Left lung (tissue), 10 donors: ENCODE data around the gene ROPN1. TPM values are rescaled to one million over a fixed set of nuclear protein-coding genes. Genes with fewer than 3 reads are reported as not detected.
A peak's percentile ranks its signal among the peaks of the same experiment; 100 is the strongest.
"Not testable (repeated sequence)": the region's sequence is repeated elsewhere in the genome, so short reads cannot be mapped to it uniquely, and the experiment has no call there.

Source experiments
- ATAC-seq: fragments of 200-7000 bp; cut with Tn5 transposase; one replicate; pipeline ENCODE4 v1.9.1; 2020; ENCODE audit warnings: moderate library complexity
- DNase-seq, 4 donors: peaks; one replicate each; pipeline ENCODE4 v3.0.0-alpha.2; 2013 to 2020
- H3K27ac ChIP-seq, 2 donors: fragments of 200-600 bp; sonication (generic) in 1 of 2; one replicate each; pipeline versions ENCODE4 v1.5.0 to v1.8.0; 2020 to 2021
- H3K27me3 ChIP-seq, 2 donors: fragments of 200-600 bp; sonication (generic) in 1 of 2; one replicate each; pipeline versions ENCODE4 v1.5.0 to v1.8.0; 2020 to 2021
- H3K36me3 ChIP-seq, 2 donors: fragments of 200-600 bp; sonication (generic) in 1 of 2; one replicate each; pipeline versions ENCODE4 v1.5.0 to v1.8.0; 2020 to 2021
- H3K4me1 ChIP-seq, 2 donors: fragments of 200-600 bp; one replicate each; pipeline ENCODE4 v1.8.0; 2021
- H3K4me3 ChIP-seq, 2 donors: fragments of 200-600 bp; sonication (generic) in 1 of 2; one replicate each; pipeline versions ENCODE4 v1.5.0 to v1.8.0; 2020 to 2021; ENCODE audit warnings: mild to moderate bottlenecking in 1 of 2
- H3K9me3 ChIP-seq, 2 donors: fragments of 200-600 bp; sonication (generic) in 1 of 2; one replicate each; pipeline versions ENCODE4 v1.5.0 to v1.8.0; 2020 to 2021
- intact Hi-C, 2 donors: fragments of 100-400 bp; cut with DNase I; formaldehyde crosslinking; loops; one replicate each; pipeline versions ENCODE4 v1.11.2 to v1.14.2; 2022
- polyA plus RNA-seq, 6 donors: library from polyadenylated mRNA; unstranded; fragments of 120-200 nt; gene quantifications; one replicate each; pipeline ENCODE4 v1.2.1, GENCODE V29; 2013; ENCODE audit not compliant: insufficient read length in 6 of 6
- total RNA-seq, 2 donors: library from RNA; stranded (reverse); fragmentation: NEBNext Ultra II Directional; extraction: Animal tissue kit (Norgen Biotek cat#: 25700); gene quantifications; one replicate each; pipeline ENCODE4 v1.2.1, GENCODE V29; 2021
- TF ChIP-seq, protein P1 (sequence below), 2 donors: fragments of 200-600 bp; sonication (generic) in 1 of 2; IDR thresholded peaks; one replicate each; pipeline versions ENCODE4 v1.5.0 to v1.8.0; 2021; ENCODE audit warnings: antibody characterized with exemption in 2 of 2
- donor health status: DM: no; HTN: yes; CAD: no.
- donor health status: DM: no; HTN: no; CAD: no.

The ROPN1 gene
- total and polyA plus RNA-seq, 8 donors: 0.15 to 0.31 (median 0.28) TPM; not detected in 2

DNA sequence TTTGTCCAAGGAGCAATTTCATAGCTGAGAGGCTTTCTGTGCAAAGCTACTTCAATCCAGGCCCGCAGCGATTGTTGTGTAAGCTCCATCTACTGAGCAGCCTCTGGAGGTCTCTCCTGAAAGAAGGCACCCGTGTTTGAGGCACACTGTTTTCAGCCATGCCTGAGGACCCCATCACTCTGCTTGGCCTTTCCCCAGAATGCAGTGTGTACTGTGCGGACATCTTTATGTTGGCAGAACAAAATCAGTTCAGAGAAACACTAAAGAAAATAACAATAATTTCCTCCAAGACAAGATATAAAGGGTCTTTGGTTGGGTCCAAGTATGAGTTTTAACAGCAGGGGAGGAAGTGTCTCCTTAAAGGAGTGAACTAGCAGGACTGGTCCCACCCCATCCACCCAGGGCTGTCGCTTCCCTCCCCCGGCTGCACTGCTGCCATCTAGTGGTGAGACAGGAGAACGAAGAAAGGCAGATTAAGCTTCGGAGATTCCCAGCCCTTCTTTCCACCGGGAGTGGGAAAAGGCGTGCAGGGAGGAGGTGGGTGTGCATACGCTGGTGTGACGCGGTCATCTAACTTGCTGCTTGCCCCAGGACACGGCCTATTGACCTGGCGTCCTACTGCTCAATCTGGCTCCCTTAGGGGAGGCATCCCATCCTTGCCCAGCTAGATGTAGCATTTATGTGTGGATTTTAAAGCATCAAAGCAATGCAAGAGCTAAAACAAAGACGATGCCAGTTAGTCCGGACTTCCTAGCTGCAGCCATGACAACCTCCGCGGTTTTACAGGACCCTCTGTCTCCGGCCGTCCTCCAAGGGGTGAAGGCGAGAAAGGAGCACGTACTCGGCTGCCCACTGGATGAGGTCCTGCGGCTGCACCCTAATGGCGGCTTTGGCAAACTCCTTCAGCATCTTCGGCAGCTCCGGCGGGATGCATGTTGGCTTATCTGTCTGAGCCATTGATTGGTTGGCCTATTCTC is 12.1 kb downstream of the ROPN1 start:
- H3K4me3 ChIP-seq, H3K9me3 ChIP-seq, intact Hi-C loops, H3K36me3 ChIP-seq, H3K4me1 ChIP-seq, H3K27ac ChIP-seq: not testable (repeated sequence)
- H3K27me3 ChIP-seq: peaks cover 7 to 29% of the 10 kb centered on the region in 2 donors
- ATAC-seq (peak; percentile 98), DNase-seq (peak in 3 of 4 donors; percentile 32 to 48 (median 35))
- TF ChIP-seq, protein P1, sequence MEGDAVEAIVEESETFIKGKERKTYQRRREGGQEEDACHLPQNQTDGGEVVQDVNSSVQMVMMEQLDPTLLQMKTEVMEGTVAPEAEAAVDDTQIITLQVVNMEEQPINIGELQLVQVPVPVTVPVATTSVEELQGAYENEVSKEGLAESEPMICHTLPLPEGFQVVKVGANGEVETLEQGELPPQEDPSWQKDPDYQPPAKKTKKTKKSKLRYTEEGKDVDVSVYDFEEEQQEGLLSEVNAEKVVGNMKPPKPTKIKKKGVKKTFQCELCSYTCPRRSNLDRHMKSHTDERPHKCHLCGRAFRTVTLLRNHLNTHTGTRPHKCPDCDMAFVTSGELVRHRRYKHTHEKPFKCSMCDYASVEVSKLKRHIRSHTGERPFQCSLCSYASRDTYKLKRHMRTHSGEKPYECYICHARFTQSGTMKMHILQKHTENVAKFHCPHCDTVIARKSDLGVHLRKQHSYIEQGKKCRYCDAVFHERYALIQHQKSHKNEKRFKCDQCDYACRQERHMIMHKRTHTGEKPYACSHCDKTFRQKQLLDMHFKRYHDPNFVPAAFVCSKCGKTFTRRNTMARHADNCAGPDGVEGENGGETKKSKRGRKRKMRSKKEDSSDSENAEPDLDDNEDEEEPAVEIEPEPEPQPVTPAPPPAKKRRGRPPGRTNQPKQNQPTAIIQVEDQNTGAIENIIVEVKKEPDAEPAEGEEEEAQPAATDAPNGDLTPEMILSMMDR (IDR thresholded peaks at IDR 0.05): peak; percentile 71 to 74

DNA sequence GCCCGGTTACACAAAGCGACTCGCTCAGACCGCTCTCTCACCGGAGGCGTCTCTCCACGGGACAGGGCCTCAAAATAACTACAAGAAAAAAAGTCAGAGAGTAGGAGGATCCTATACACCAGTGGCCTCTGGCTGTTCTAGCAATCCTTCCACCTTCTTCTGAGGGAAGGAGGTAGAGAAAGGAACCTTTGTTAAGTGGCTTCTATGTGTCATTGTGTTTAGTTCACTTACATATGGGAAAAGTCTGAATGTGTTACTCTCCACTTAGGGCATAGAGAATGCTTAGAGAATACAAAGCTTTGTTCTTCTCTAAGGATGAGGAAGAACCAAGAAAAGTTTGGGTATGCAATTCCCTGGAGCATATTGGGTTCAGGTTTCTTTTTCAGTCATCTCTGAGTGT is 15.0 kb downstream of the ROPN1 start:
- H3K4me1 ChIP-seq, intact Hi-C loops, ATAC-seq, DNase-seq, H3K9me3 ChIP-seq, H3K27ac ChIP-seq, H3K36me3 ChIP-seq, H3K4me3 ChIP-seq: not testable (repeated sequence)
- H3K27me3 ChIP-seq: peaks cover 0 to 21% of the 10 kb centered on the region in 2 donors

DNA sequence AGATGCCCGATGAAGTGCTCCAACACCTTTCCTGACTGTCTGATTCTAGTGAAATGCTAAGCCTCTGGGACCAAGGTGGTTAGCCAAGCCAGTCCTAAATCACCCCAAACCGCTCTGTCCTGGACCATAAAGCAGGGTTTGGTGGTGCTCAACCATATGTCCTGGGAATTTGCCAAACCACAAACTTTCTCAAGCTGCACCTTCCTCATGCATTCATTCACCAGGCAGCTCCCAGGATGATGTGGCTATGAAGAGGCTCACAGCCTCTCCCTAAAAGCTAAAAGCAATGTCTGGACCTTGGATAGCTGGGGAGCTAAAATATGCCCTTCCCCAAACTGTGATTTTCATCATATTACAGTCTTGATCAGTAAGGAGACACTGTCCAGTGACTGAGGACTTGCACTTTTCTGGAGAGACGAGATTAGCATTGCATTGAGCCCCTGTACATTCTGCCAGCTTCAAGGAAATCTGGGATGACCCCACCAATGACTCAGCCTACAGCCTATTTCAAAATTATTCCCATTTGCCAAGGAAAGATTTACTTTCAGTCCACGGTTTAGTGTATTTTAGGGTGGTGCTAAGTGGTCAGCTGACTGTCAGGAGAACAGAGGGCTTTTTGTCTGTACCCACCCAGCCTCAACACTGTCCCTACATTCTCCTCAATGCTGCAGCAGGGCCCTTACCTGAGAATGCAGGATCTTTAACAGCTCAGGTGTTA is 15.6 kb downstream of the ROPN1 start:
- H3K4me1 ChIP-seq, DNase-seq, H3K9me3 ChIP-seq, intact Hi-C loops, H3K4me3 ChIP-seq, H3K36me3 ChIP-seq, H3K27ac ChIP-seq: not testable (repeated sequence)
- peak; percentile 7 for ATAC-seq
- H3K27me3 ChIP-seq: peaks cover 0 to 16% of the 10 kb centered on the region in 2 donors

DNA sequence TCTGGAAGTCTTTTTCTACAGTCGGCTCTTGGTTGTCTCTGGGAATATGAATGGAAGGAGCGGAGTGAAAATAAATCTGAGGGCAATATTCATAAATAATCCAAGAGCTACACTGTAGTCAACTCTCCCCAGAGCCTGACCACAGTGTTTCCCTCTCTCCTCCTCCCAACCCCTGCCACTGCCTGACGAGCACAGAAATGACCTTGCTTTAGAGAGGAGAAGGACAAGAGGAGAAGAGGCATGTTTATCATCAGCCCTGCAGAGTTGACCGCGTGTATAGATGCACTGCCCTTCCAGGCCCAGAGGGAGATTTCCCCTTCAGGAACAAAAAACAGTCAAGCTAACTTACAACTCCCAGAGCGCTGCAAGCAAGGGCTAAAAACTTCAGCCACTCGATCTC is 16.9 kb downstream of the ROPN1 start:
- DNase-seq, H3K4me1 ChIP-seq, H3K4me3 ChIP-seq, H3K27me3 ChIP-seq, ATAC-seq, intact Hi-C loops, H3K36me3 ChIP-seq, H3K27ac ChIP-seq, H3K9me3 ChIP-seq: not testable (repeated sequence)

DNA sequence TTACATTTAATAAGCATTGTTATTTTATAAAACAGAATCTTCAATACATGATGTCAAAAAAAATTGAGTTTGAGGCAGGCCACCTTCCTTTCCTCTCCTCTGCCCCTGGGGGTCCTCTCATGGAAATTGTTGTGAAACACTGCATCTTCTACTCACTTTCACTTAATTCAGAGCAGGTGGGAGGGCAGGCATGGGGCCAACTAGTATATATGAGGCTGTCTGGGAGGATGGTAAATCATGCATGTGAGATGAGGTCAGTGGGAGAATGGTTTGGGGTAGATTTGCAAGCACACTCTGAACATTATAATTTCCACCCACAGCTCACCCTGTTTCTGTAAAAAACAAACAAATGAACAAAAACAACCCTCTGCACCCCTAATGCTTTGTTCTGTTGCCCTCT is 20.5 kb downstream of the ROPN1 start:
- Histone ChIP-seq H3K36me3 (no peaks in the 10 kb centered on the region), H3K27me3 (peaks cover 0 to 8% of the 10 kb centered on the region in 2 donors), H3K4me3 (no peak overlapping the region), H3K27ac (no peak overlapping the region), H3K4me1 (no peaks in the 10 kb centered on the region), H3K9me3 (no peaks in the 10 kb centered on the region)
- DNase-seq (no peak), ATAC-seq (no peak)
- intact Hi-C loops: no loop called here
- TF ChIP-seq, protein P1 (IDR thresholded peaks at IDR 0.05): no peak

DNA sequence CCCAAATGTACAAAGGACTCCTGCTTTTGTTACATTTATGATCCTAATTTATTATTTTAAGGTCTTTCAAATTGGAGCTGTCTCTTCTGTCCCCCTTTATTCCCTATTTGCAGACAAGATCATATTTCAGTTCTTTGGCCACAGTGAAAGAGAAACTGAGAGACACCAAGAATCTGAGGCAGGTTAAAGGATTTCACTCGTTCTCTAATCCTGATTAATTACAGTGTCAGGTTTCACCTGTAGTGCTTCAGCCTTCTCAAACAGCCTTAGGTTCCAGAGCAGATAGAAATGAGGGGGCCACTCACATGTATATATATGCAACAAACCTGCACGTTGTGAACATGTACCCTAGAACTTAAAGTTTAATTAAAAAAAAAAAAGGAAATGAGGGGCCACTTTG is 24.7 kb downstream of the ROPN1 start:
- H3K4me3 ChIP-seq, ATAC-seq, H3K4me1 ChIP-seq, H3K36me3 ChIP-seq, H3K27ac ChIP-seq, H3K27me3 ChIP-seq, H3K9me3 ChIP-seq, DNase-seq, intact Hi-C loops: not testable (repeated sequence)

DNA sequence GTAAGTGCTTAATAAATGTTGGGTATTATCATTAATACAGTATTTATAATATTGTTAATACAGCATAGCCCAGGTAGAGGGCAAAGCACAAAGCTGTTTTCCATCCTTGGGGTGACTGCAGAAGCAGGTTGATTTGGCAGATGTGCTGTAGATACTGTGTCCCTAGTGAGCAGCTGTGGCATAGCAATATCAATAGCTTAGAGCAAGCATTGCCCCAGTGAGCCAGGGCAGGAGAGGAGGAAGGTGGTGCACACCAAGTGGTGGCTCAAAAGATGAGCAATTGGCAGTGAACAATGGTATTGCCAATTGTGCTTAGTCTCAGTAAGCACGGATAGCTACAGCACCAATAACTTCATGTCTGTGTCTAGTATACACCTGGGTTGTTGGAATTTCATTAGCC is 25.1 kb downstream of the ROPN1 start:
- DNase-seq, H3K27me3 ChIP-seq, H3K4me1 ChIP-seq, H3K9me3 ChIP-seq, H3K4me3 ChIP-seq, H3K36me3 ChIP-seq, intact Hi-C loops, H3K27ac ChIP-seq, ATAC-seq: not testable (repeated sequence)

DNA sequence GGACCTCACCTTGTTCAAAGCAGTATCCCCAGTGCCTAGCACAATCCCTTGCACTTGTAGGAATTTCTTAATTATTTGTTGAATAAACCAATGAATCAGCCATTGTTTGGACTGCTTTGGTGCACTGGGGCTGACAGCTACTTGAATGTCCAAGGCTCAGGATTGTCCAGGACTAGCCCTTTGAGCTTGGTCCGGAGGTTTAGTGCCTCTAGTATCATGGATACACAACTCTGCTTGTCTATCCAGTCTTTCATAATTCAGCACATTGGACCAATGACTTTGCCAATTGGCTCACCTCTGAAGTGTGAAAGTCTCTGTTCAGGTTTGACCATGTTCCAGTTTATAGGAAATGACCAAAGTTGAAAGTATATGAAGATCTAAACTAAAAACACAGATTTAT is 27.1 kb downstream of the ROPN1 start:
- H3K27ac ChIP-seq, DNase-seq, H3K27me3 ChIP-seq, ATAC-seq, H3K9me3 ChIP-seq, intact Hi-C loops, H3K36me3 ChIP-seq, H3K4me3 ChIP-seq, H3K4me1 ChIP-seq: not testable (repeated sequence)
